Stomach smooth muscle (tissue), 2 donors: ENCODE measurements around the gene ZFP36L2.

ENCODE experiments used
- H3K27ac ChIP-seq: one replicate; pipeline ENCODE4 v1.7.0; 2013; ENCODE audit warnings: mild to moderate bottlenecking, low read length, inconsistent platforms
- H3K27me3 ChIP-seq, 2 donors: one replicate each; pipeline ENCODE4 v1.7.0; 2013; ENCODE audit warnings: low read length in 2 of 2; ENCODE audit not compliant: insufficient read depth in 2 of 2, control insufficient read depth in 1 of 2
- H3K36me3 ChIP-seq, 2 donors: one replicate each; pipeline ENCODE4 v1.7.0; 2013; ENCODE audit warnings: low read length in 2 of 2; ENCODE audit not compliant: control insufficient read depth in 2 of 2, insufficient read depth in 2 of 2
- H3K4me1 ChIP-seq: one replicate; pipeline ENCODE4 v1.7.0; 2013; ENCODE audit warnings: low read length; ENCODE audit not compliant: control insufficient read depth, insufficient read depth
- H3K4me3 ChIP-seq, 2 donors: one replicate each; pipeline ENCODE4 v1.7.0; 2013; ENCODE audit warnings: low read length in 2 of 2
- H3K9ac ChIP-seq, 2 donors: one replicate each; pipeline ENCODE4 v1.7.0; 2013; ENCODE audit warnings: low read length in 2 of 2, mild to moderate bottlenecking in 1 of 2
- H3K9me3 ChIP-seq, 2 donors: one replicate each; pipeline ENCODE4 v1.7.0; 2013; ENCODE audit warnings: low read length in 2 of 2; ENCODE audit not compliant: control insufficient read depth in 2 of 2
- donor health status: healthy.
- donor health status: Pancreatic carcinoma.

The ZFP36L2 gene

DNA sequence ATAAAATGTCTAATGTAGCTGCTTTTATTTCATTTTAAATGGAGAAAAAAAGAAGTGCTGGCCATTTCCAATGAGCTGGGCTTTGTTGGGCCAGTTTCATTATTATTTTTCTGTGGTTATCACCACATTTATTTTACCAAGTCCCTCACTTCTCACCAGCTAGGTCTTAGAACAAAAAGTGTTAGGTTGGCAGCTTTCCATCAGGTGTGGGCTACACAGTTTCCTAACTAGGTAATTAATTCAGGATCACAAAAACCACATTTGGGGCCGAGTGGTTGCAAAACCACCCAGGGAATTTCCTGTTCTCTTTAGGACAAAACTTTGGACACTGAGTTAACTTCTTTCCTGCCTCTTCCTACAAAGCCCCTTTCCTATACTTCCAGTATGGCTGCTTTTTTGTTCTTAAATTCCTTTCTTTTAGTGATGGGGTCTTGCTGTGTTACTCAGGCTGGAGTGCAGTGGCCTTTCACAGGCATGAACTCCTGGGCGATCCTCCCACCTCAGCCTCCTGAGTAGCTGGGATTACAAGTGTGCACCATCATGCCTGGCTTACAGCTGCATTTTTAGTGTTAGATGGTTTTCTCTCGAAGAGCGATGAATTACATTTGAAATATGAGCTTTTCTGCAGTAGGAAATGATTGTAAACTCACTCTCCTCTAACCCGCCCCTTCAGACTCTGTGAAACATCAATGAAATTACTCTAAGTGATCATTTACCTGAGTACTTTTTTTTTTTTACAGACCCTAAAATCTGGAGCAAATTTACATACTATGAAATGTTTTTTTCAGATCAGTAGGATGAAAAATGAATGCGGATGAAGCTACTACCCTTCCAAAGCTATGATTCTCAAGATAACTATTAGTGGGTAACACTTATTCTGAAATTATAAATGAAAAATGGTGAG lies 2.6 kb upstream of the ZFP36L2 start:
- peak overlapping the region in 1 of 2 donors; percentile 68 for H3K9ac ChIP-seq
- H3K36me3 ChIP-seq, result peaks cover 6 to 13% of the 10 kb centered on the region in 2 donors
- peak overlapping the region; percentile 97 for H3K27ac ChIP-seq
- no peaks in the 10 kb centered on the region for H3K27me3 ChIP-seq
- no peaks in the 10 kb centered on the region for H3K9me3 ChIP-seq
- H3K4me1 ChIP-seq, result peaks cover 49% of the 10 kb centered on the region
- H3K4me3 ChIP-seq, result peak overlapping the region in 1 of 2 donors; percentile 85

DNA sequence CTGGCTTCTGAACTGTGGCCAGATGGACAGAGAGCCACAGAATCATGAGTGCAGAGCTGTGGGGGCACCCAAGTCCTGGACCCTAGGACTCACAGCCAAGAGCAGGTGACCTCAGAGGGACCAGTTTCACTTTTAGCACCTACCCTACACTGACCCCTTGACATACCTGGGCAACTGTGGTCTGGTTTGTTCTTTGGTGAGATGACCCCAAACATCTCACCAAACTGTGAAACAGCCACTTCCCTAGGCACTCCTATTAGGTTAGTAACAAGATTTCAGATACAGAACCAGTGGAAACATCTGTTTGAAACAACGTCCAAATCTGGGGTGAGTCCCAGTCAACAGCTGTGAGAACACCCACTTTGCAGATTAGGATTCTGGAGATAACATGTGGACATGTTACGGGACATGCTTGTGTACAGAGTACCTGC lies 1.9 kb upstream of the ZFP36L2 start:
- Histone ChIP-seq H3K4me3 (peak overlapping the region; percentile 78 to 85), H3K27ac (peak overlapping the region; percentile 97), H3K36me3 (peaks cover 9 to 17% of the 10 kb centered on the region in 2 donors), H3K27me3 (no peaks in the 10 kb centered on the region), H3K9ac (peak overlapping the region; percentile 68 to 87), H3K9me3 (no peaks in the 10 kb centered on the region), H3K4me1 (peaks cover 47% of the 10 kb centered on the region)

DNA sequence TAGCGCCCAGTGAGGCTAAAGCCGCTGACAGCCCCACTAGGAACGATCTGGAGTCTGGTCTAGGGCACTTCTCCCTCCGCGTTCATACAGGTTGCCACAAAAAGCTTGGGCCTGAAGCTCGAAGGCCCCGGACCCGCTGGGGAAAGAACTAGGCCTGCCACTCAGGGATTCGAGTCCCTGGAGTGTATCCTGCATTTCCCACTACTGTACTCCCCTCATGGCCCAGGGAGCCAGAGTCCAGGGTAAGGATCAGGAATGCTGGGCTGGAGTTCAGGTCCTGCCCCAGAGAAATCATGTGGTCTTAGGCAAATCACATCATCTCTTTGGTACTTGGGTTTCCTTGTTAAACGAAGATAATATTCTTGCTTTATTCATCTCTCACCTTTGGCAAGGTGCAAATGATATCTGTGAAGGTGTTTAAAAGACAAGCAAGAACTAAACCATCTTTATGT lies 1.4 kb upstream of the ZFP36L2 start:
- peak overlapping the region; percentile 97 for H3K27ac ChIP-seq
- H3K36me3 ChIP-seq, result peaks cover 9 to 21% of the 10 kb centered on the region in 2 donors
- no peaks in the 10 kb centered on the region for H3K9me3 ChIP-seq
- H3K9ac ChIP-seq, result peak overlapping the region; percentile 68 to 87
- peaks cover 43% of the 10 kb centered on the region for H3K4me1 ChIP-seq
- no peaks in the 10 kb centered on the region for H3K27me3 ChIP-seq
- H3K4me3 ChIP-seq, result peak overlapping the region; percentile 78 to 85

DNA sequence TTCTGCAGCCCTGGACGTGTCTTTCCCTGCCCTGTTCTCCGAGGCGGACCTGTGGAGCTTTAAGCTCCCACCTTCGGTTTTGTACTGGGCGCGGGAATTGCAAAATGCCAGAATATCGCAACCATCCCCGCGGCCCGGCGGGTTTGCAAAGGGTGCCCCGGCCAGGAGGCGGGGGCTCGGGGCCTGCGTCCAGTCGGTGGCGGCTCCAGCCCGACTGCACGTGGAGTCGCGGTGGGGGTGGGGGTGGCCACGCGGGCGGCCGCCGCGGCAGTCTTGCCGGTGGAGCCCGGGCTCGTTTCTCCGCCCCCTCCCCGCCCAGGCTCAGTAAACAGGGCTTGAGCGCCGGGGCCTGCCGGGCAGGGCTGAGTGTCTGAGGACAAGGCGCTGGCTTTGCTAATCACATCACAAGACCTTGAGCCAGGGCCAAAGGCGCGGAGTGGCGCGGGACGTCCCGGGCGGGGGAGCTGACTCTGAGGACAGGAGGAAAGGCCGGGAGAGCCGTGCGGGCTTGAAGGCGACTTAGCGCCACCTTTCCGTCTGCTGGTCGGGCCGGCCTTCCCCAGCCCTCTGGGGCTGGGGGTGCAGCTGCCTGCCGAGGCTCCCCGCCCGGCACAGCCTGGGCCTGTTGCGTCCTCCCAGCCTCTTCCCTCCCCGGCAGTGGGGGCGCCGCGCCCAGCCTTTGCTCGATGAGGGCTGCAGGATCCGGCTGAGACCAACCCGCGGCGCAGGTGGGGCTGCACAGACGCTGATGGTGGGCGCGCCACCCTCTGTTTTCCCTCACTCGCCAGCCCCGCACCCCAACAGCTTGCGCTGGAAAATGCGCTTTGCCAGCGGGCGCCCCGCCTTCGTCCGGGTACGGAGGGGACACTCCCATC lies 786 bp upstream of the ZFP36L2 start:
- peaks cover 43% of the 10 kb centered on the region for H3K4me1 ChIP-seq

DNA sequence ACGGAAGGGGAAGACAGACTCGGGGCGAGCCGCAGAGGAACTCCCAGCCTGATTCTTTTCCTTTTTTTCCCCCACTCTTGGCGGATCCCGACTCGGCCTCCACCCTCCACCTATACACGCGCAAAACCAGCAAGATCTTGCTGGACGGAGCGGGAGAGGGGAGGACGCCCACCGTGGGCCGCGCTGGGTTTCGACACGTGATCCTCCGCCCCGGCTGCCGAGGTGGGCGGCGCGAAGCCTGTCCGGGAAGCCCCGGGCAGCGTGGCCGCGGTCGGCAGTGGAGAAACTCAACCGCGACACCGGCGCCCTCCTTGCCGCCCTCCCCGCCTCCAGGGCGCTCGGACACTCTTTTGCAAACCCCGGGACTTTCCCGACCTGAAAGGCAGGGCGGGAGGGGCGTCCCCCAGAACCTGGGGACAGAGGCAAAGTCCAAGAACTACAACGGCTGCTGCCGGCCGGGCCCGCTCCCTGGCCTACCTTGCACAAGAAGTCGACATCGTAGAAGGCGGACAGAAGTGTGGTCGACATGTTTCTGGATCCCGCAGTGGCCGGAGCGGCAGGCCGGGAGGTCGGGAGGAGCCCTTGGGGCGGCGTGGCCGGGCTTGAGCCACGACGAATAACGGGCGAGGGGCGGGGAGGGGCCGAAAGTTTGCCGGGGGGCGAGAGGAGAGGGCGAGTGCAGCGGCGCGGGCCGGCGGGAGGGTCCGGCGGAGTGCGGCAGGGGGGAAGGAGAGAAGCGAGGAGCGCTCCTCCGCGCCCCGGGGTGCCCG lies 433 bp downstream of the ZFP36L2 start:
- peaks cover 8 to 16% of the 10 kb centered on the region in 2 donors for H3K36me3 ChIP-seq
- no peaks in the 10 kb centered on the region for H3K27me3 ChIP-seq
- H3K4me3 ChIP-seq, result peak overlapping the region; percentile 86 to 95

More for the DNA sequence above, 786 bp upstream of the ZFP36L2 start:
- peak overlapping the region; percentile 97 for H3K27ac ChIP-seq
- peaks cover 9 to 22% of the 10 kb centered on the region in 2 donors for H3K36me3 ChIP-seq
- H3K27me3 ChIP-seq, result no peaks in the 10 kb centered on the region
- peak overlapping the region; percentile 78 to 85 for H3K4me3 ChIP-seq
- H3K9me3 ChIP-seq, result no peaks in the 10 kb centered on the region
- H3K9ac ChIP-seq, result peak overlapping the region; percentile 68 to 87

DNA sequence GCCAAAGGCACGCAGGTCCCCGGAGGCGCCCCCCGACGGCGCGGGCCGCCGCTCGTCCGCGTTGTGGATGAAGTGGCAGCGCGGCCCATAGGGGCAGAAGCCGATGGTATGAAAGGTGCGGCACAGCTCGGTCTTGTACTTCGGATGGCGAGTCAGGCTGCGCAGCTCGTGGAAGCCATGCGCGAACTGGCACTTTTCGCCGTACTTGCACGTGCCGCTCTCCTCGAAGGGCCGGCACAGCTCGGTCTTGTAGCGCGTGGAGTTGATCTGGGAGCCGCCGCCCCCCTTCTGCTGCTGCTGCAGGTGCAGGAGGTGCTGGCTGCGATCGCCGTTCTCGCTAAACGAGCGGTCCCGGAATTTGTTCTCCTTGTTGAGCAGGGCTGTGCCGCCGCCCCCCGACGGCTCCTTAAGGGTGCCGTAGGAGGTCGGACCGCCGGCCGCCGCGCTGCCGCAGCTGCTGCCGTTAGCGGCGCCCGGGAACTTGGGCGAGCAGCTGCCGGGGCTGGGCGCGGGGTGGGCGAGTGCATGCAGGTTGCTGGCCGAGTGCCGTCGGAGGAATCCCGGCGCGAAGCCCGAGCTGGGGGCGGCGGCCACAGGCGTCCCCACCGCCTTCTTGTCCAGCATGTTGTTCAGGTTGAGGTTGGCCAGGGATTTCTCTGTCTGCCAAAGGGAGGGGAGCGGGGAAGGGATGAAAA lies 1.2 kb downstream of the ZFP36L2 start:
- Histone ChIP-seq H3K9ac (peak overlapping the region; percentile 92 to 98), H3K4me1 (peaks cover 53% of the 10 kb centered on the region), H3K36me3 (peaks cover 7 to 11% of the 10 kb centered on the region in 2 donors)

More for the DNA sequence above, 433 bp downstream of the ZFP36L2 start:
- Histone ChIP-seq H3K27ac (peak overlapping the region; percentile 97), H3K9me3 (no peaks in the 10 kb centered on the region), H3K9ac (peak overlapping the region; percentile 92 to 98), H3K4me1 (peaks cover 46% of the 10 kb centered on the region)

DNA sequence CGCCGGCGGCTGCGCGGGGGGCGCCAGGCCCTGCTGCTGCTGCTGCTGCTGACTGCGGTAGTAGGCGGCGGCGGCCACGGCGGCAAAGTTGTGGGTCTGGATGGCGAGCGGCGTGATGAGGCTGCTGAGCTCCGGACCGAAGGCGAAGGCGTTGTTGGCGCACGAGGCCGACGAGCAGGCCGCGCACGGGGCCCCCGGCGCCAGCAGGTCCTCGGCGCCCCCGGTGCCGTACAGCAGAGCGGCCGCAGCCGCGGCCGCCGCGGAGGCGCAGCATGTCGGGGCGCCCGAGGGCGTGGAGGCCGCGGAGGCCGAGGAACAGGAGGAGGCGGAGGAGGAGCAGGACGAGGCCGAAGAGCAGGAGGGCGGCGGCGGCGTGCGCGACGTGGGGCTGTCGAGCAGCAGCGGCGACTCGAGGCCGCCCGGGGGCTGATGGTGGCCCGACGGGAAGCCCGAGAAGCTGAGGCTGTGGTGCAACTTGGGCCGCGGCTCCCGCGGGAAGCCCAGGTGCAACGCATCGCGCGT lies 1.8 kb downstream of the ZFP36L2 start:
- Histone ChIP-seq H3K4me3 (peak overlapping the region; percentile 86 to 95), H3K36me3 (peaks cover 7 to 11% of the 10 kb centered on the region in 2 donors), H3K4me1 (peaks cover 59% of the 10 kb centered on the region), H3K9me3 (no peaks in the 10 kb centered on the region), H3K27me3 (no peaks in the 10 kb centered on the region), H3K9ac (peak overlapping the region; percentile 60 to 98), H3K27ac (peak overlapping the region; percentile 97)

More for the DNA sequence above, 1.2 kb downstream of the ZFP36L2 start:
- Histone ChIP-seq H3K27ac (peak overlapping the region; percentile 97), H3K4me3 (peak overlapping the region; percentile 86 to 95), H3K9me3 (no peaks in the 10 kb centered on the region), H3K27me3 (no peaks in the 10 kb centered on the region)

DNA sequence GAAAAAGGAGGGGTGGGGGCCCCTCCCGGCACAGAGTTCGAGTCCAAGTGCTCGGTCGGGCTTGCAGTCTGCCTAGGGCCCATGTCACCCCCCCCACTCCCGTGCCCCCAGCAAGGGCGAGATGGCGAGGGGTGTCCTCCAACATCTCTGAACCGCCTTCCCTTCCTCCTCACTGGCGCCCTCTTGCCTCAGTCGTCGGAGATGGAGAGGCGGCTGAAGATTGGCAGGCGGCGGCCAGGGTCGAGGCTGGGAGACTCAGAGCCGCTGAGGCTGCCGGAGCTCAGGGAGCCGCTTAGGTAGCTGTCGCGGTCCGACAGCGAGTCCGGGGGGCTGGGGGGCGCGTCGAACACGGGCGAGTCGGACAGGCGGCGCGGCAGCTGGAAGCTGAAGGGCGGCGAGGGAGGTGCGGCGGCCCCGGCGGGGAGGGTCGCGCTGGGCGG lies 2.3 kb downstream of the ZFP36L2 start:
- Histone ChIP-seq H3K4me3 (peak overlapping the region; percentile 86 to 95), H3K9me3 (no peaks in the 10 kb centered on the region), H3K9ac (peak overlapping the region; percentile 80 to 87), H3K27me3 (no peaks in the 10 kb centered on the region), H3K27ac (peak overlapping the region; percentile 97), H3K4me1 (peaks cover 62% of the 10 kb centered on the region), H3K36me3 (peaks cover 7 to 11% of the 10 kb centered on the region in 2 donors)

DNA sequence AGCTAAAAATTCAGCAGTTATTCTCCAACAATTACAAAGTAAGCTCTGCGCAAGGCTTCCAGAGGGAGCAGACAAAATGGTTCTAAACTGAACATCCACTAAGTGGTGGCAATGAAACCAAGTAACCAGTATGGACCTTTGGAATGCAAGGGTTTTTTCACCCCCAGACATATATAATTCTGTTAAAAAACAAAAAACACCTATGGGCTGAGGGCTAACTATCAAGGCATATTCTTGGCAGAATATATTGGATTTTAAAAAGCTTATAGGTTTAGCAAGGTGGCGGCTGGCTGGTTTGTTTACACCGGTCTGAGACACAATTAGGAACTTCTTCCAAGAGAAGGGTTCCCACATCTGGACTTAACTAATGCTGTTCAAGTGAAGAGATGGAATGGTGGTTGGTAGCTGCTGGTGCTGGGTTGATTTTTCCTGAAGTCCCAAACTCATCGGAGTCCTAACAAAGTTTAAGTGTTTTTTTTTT lies 2.8 kb downstream of the ZFP36L2 start:
- H3K9me3 ChIP-seq, result no peaks in the 10 kb centered on the region
- peak overlapping the region; percentile 80 to 87 for H3K9ac ChIP-seq
- peak overlapping the region; percentile 86 to 95 for H3K4me3 ChIP-seq
- peaks cover 62% of the 10 kb centered on the region for H3K4me1 ChIP-seq
- H3K27ac ChIP-seq, result peak overlapping the region; percentile 97
- H3K36me3 ChIP-seq, result peaks cover 7 to 11% of the 10 kb centered on the region in 2 donors
- H3K27me3 ChIP-seq, result no peaks in the 10 kb centered on the region
